IMR-90 (cell line): ENCODE results near the gene MSI1. TPM values are rescaled to one million over a fixed set of nuclear protein-coding genes. Genes with fewer than 3 reads are reported as not detected.

Source experiments
- ATAC-seq: fragments of 200-7000 bp; cut with Tn5 transposase; 2 replicates; pipeline ENCODE4 v1.9.1; 2020; ENCODE audit warnings: low read depth, mild to moderate bottlenecking, moderate library complexity
- BruUV-seq: library from RNA; stranded (reverse); fragments of 400-500 nt; replicated peaks from 2 replicates; lab custom pipeline; 2021; lab: Mats Ljungman, UMichigan
- CTCF ChIA-PET: fragments of 300-600 bp; formaldehyde crosslinking; extraction: SDS; loops from one replicate; lab custom pipeline; 2021; ENCODE audit warnings: antibody characterized with exemption; lab: Yijun Ruan, JAX
- POLR2A ChIA-PET: fragments of 300-600 bp; sonication (Branson Sonifier 250); formaldehyde crosslinking; loops from one replicate; lab custom pipeline; 2022; ENCODE audit warnings: antibody characterized with exemption; ENCODE audit not compliant: unreplicated experiment; lab: Charles Lee
- DNase-seq: peaks from one replicate; pipeline ENCODE4 v3.0.0; 2013
- H2AFZ ChIP-seq: replicated peaks from 2 replicates; pipeline ENCODE3; 2013; ENCODE audit warnings: low read length, mild to moderate bottlenecking; ENCODE audit not compliant: poor library complexity
- H2AK5ac ChIP-seq: 2 replicates; pipeline ENCODE4 v1.6.1; 2013; ENCODE audit warnings: low read depth, low read length, inconsistent platforms
- H2AK9ac ChIP-seq: replicated peaks from 2 replicates; pipeline ENCODE3; 2013; ENCODE audit warnings: mild to moderate bottlenecking, low read depth, low read length, moderate library complexity; ENCODE audit not compliant: poor library complexity
- H2BK120ac ChIP-seq: 2 replicates; pipeline ENCODE4 v1.6.1; 2013; ENCODE audit warnings: low read depth, low read length, inconsistent platforms
- H2BK15ac ChIP-seq: 3 replicates; pipeline ENCODE4 v1.6.1; 2013; ENCODE audit warnings: low read depth, low read length, inconsistent platforms
- H2BK20ac ChIP-seq: 2 replicates; pipeline ENCODE4 v1.6.1; 2013; ENCODE audit warnings: low read depth, mild to moderate bottlenecking, inconsistent platforms, low read length, moderate library complexity
- H2BK5ac ChIP-seq: 2 replicates; pipeline ENCODE4 v1.6.1; 2013; ENCODE audit warnings: mild to moderate bottlenecking, low read depth, low read length, inconsistent platforms; ENCODE audit not compliant: poor library complexity, severe bottlenecking
- H3K14ac ChIP-seq: replicated peaks from 2 replicates; pipeline ENCODE4 v1.6.1; 2013; ENCODE audit warnings: low read depth, low read length, inconsistent platforms
- H3K18ac ChIP-seq: 2 replicates; pipeline ENCODE4 v1.6.1; 2013; ENCODE audit warnings: low read depth, low read length, control low read depth
- H3K23ac ChIP-seq: 2 replicates; pipeline ENCODE4 v1.6.1; 2013; ENCODE audit warnings: low read depth, low read length, inconsistent platforms
- H3K27ac ChIP-seq: 2 replicates; pipeline ENCODE4 v1.5.1; 2013; ENCODE audit warnings: mild to moderate bottlenecking, control low read depth, low read length; ENCODE audit not compliant: insufficient read depth
- H3K27me3 ChIP-seq: 2 replicates; pipeline ENCODE4 v1.6.1; 2013; ENCODE audit warnings: low read length; ENCODE audit not compliant: control insufficient read depth, insufficient read depth
- H3K36me3 ChIP-seq: 2 replicates; pipeline ENCODE4 v1.6.1; 2013; ENCODE audit warnings: low read length, mixed read lengths; ENCODE audit not compliant: control insufficient read depth, insufficient read depth
- H3K4ac ChIP-seq: 2 replicates; pipeline ENCODE4 v1.6.1; 2013; ENCODE audit warnings: low read depth, low read length, inconsistent platforms
- H3K4me1 ChIP-seq: 2 replicates; pipeline ENCODE4 v1.6.1; 2013; ENCODE audit warnings: low read length, mixed read lengths; ENCODE audit not compliant: control insufficient read depth, insufficient read depth
- H3K4me2 ChIP-seq: 2 replicates; pipeline ENCODE4 v1.6.1; 2013; ENCODE audit warnings: low read depth, mild to moderate bottlenecking, control low read depth, low read length, moderate library complexity
- H3K4me3 ChIP-seq: 2 replicates; pipeline ENCODE4 v1.5.1; 2013; ENCODE audit warnings: low read depth, mild to moderate bottlenecking, control low read depth, low read length, moderate library complexity; ENCODE audit not compliant: insufficient read depth
- H3K56ac ChIP-seq: 2 replicates; pipeline ENCODE4 v1.6.1; 2013; ENCODE audit warnings: low read length, inconsistent platforms; ENCODE audit not compliant: insufficient read depth; ENCODE audit errors: extremely low read depth
- H3K79me1 ChIP-seq, 2 experiments: 2 replicates each; pipeline ENCODE4 v1.6.1; 2013; ENCODE audit warnings: low read length in 2 of 2, inconsistent platforms in 1 of 2, low read depth in 1 of 2
- H3K9ac ChIP-seq: 2 replicates; pipeline ENCODE4 v1.6.1; 2013; ENCODE audit warnings: low read depth, low read length, control low read depth
- H3K9me1 ChIP-seq: 2 replicates; pipeline ENCODE4 v1.6.1; 2013; ENCODE audit warnings: low read length, inconsistent platforms; ENCODE audit not compliant: insufficient read depth
- H3K9me3 ChIP-seq: 2 replicates; pipeline ENCODE4 v1.6.1; 2013; ENCODE audit warnings: low read length; ENCODE audit not compliant: control insufficient read depth, insufficient read depth
- H4K20me1 ChIP-seq: 2 replicates; pipeline ENCODE4 v1.6.1; 2013; ENCODE audit warnings: low read length, inconsistent platforms; ENCODE audit not compliant: insufficient read depth
- H4K5ac ChIP-seq: 2 replicates; pipeline ENCODE4 v1.6.1; 2013; ENCODE audit warnings: mild to moderate bottlenecking, low read depth, low read length, control low read depth
- H4K8ac ChIP-seq, 2 experiments: 2 replicates each; pipeline ENCODE4 v1.6.1; 2013; ENCODE audit warnings: low read depth in 2 of 2, low read length in 2 of 2, control low read depth in 1 of 2, inconsistent platforms in 1 of 2
- H4K91ac ChIP-seq: 2 replicates; pipeline ENCODE4 v1.6.1; 2013; ENCODE audit warnings: low read depth, low read length, inconsistent platforms; ENCODE audit not compliant: insufficient read depth
- BHLHE40 ChIP-seq: fragments of 150-350 bp; IDR thresholded peaks from 2 replicates; pipeline ENCODE4 v1.6.1; 2016; ENCODE audit warnings: mild to moderate bottlenecking, low read depth, low read length
- CEBPB ChIP-seq: IDR thresholded peaks from 2 replicates; pipeline ENCODE4 v1.6.1; 2012; ENCODE audit warnings: low read depth, low read length, improper control_type of control experiment
- CHD1 ChIP-seq: IDR thresholded peaks from 2 replicates; pipeline ENCODE4 v1.6.1; 2012; ENCODE audit warnings: low read depth, low read length, improper control_type of control experiment
- FOS ChIP-seq: fragments of 150-350 bp; IDR thresholded peaks from 2 replicates; pipeline ENCODE4 v1.6.1; 2016; ENCODE audit warnings: low read depth, low read length
- MAFK ChIP-seq: IDR thresholded peaks from 2 replicates; pipeline ENCODE4 v1.6.1; 2012; ENCODE audit warnings: low read depth, low read length, improper control_type of control experiment
- MAZ ChIP-seq: IDR thresholded peaks from 2 replicates; pipeline ENCODE4 v1.6.1; 2012; ENCODE audit warnings: low read depth, mild to moderate bottlenecking, low read length, improper control_type of control experiment, moderate library complexity, borderline replicate concordance
- MXI1 ChIP-seq: IDR thresholded peaks from 2 replicates; pipeline ENCODE4 v1.6.1; 2012; ENCODE audit warnings: low read depth, mild to moderate bottlenecking, low read length, moderate library complexity, borderline replicate concordance
- NFE2L2 ChIP-seq: fragments of 150-350 bp; IDR thresholded peaks from 2 replicates; pipeline ENCODE4 v1.6.1; 2016; ENCODE audit warnings: low read depth, mild to moderate bottlenecking, low read length
- POLR2A ChIP-seq: IDR thresholded peaks from 2 replicates; pipeline ENCODE4 v1.6.1; 2012; ENCODE audit warnings: mild to moderate bottlenecking, low read depth, low read length
- RAD21 ChIP-seq: IDR thresholded peaks from 2 replicates; pipeline ENCODE4 v1.6.1; 2012; ENCODE audit warnings: low read length, improper control_type of control experiment
- RCOR1 ChIP-seq: IDR thresholded peaks from 2 replicates; pipeline ENCODE4 v1.6.1; 2012; ENCODE audit warnings: mild to moderate bottlenecking, low read length, improper control_type of control experiment; ENCODE audit not compliant: insufficient replicate concordance
- RFX5 ChIP-seq: IDR thresholded peaks from 2 replicates; pipeline ENCODE4 v1.8.0; 2012; ENCODE audit warnings: low read depth, mild to moderate bottlenecking, low read length, moderate library complexity
- SMC3 ChIP-seq: fragments of 150-350 bp; IDR thresholded peaks from 2 replicates; pipeline ENCODE4 v1.6.1; 2016; ENCODE audit warnings: low read depth, mild to moderate bottlenecking, antibody characterized with exemption, low read length, moderate library complexity
- USF2 ChIP-seq: fragments of 150-350 bp; IDR thresholded peaks from 2 replicates; pipeline ENCODE4 v1.6.1; 2017; ENCODE audit warnings: mild to moderate bottlenecking, antibody characterized with exemption, low read length, low read depth
- WGBS, 2 experiments: methylation state at CpG; one replicate each; pipeline versions ENCODE4 v1.1.5 to v1.1.7; 2013; ENCODE audit warnings: missing lambda C conversion rate in 2 of 2; ENCODE audit not compliant: insufficient read length in 1 of 2; ENCODE audit errors: extremely low coverage in 2 of 2; 5-methylcytosine and 5-hydroxymethylcytosine counted together
- dilution Hi-C: fragments of 300-500 bp; cut with HindIII; formaldehyde crosslinking; loops from one replicate; pipeline ENCODE4 v1.14.3; 2018; ENCODE audit warnings: low sequenced_read_pairs; ENCODE audit not compliant: unreplicated experiment
- in situ Hi-C: fragments of 300-500 bp; cut with MboI; formaldehyde crosslinking; loops from 3 replicates; pipeline ENCODE4 v1.14.3; 2019; ENCODE audit warnings: low sequenced_read_pairs, inconsistent platforms, mixed read lengths
- intact Hi-C: fragments of 100-400 bp; cut with micrococcal nuclease; formaldehyde crosslinking; loops from 2 replicates; pipeline ENCODE4 v1.10.0; 2022
- polyA plus RNA-seq, 3 experiments: library from polyadenylated mRNA; depleted of rRNA; stranded (reverse); fragments of >200 nt; gene quantifications; 2 replicates each; pipeline ENCODE4 v1.2.3, GENCODE V29; 2012; ENCODE audit warnings: low replicate concordance in 1 of 3
- total RNA-seq: library from RNA; depleted of rRNA; stranded (reverse); fragments of >200 nt; gene quantifications from 2 replicates; pipeline ENCODE4 v1.2.3, GENCODE V29; 2012
- TF ChIP-seq, protein P1 (sequence below): fragments of 150-350 bp; IDR thresholded peaks from 2 replicates; pipeline ENCODE4 v1.6.1; 2016; ENCODE audit warnings: low read depth, mild to moderate bottlenecking, low read length, moderate library complexity, borderline replicate concordance
- TF ChIP-seq, protein P2 (sequence below): conservative IDR thresholded peaks from 2 replicates; pipeline ENCODE4 v1.5.1; 2012; ENCODE audit warnings: mild to moderate bottlenecking, low read depth, low read length, improper control_type of control experiment

Gene MSI1
- total and polyA plus RNA-seq, 2 of the 4 experiments (the other 2 are of a cell fraction), result not detected

- DNase-seq (no peak), ATAC-seq (no peak)
- H3K4me3 ChIP-seq, result no peak overlapping the region
- H2BK120ac ChIP-seq, result no peak overlapping the region
- no peak overlapping the region for H4K8ac ChIP-seq
- no peaks in the 10 kb centered on the region for H3K36me3 ChIP-seq
- no peak overlapping the region for H3K23ac ChIP-seq
- H2AFZ ChIP-seq, result no peak overlapping the region
- H3K4ac ChIP-seq, result no peak overlapping the region
- no peaks in the 10 kb centered on the region for H4K20me1 ChIP-seq
- no peak overlapping the region for H3K14ac ChIP-seq
- no peak overlapping the region for H2AK9ac ChIP-seq
- 89% methylated on average over 2 of the region's 7 CpGs; no CpG with 5 or more reads in 1 of the 2 experiments for WGBS, 2 experiments
- H3K56ac ChIP-seq, result no peak overlapping the region
- H2AK5ac ChIP-seq, result no peak overlapping the region
- ChIA-PET POLR2A (no interaction called here), CTCF (no interaction called here)
- TF ChIP-seq MXI1, result no peak
- TF ChIP-seq POLR2A, result no peak
- TF ChIP-seq MAFK, result no peak
- no peak for TF ChIP-seq MAZ
- no peak for TF ChIP-seq FOS
- TF ChIP-seq SMC3, result no peak
- TF ChIP-seq RAD21, result no peak
- no peak for TF ChIP-seq NFE2L2
- TF ChIP-seq USF2, result no peak
- TF ChIP-seq BHLHE40, result no peak
- TF ChIP-seq RFX5, result no peak
- no peak for TF ChIP-seq RCOR1
- TF ChIP-seq, protein P1, sequence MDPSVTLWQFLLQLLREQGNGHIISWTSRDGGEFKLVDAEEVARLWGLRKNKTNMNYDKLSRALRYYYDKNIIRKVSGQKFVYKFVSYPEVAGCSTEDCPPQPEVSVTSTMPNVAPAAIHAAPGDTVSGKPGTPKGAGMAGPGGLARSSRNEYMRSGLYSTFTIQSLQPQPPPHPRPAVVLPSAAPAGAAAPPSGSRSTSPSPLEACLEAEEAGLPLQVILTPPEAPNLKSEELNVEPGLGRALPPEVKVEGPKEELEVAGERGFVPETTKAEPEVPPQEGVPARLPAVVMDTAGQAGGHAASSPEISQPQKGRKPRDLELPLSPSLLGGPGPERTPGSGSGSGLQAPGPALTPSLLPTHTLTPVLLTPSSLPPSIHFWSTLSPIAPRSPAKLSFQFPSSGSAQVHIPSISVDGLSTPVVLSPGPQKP, result no peak
- TF ChIP-seq, protein P2, sequence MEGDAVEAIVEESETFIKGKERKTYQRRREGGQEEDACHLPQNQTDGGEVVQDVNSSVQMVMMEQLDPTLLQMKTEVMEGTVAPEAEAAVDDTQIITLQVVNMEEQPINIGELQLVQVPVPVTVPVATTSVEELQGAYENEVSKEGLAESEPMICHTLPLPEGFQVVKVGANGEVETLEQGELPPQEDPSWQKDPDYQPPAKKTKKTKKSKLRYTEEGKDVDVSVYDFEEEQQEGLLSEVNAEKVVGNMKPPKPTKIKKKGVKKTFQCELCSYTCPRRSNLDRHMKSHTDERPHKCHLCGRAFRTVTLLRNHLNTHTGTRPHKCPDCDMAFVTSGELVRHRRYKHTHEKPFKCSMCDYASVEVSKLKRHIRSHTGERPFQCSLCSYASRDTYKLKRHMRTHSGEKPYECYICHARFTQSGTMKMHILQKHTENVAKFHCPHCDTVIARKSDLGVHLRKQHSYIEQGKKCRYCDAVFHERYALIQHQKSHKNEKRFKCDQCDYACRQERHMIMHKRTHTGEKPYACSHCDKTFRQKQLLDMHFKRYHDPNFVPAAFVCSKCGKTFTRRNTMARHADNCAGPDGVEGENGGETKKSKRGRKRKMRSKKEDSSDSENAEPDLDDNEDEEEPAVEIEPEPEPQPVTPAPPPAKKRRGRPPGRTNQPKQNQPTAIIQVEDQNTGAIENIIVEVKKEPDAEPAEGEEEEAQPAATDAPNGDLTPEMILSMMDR, result no peak
- TF ChIP-seq CEBPB, result no peak
- no peak for TF ChIP-seq CHD1
- no peak overlapping the region for H3K18ac ChIP-seq
- H2BK5ac ChIP-seq, result no peak overlapping the region
- no peak overlapping the region for H3K9ac ChIP-seq
- no peak overlapping the region for H2BK20ac ChIP-seq
- H3K9me3 ChIP-seq, result no peaks in the 10 kb centered on the region
- no TSS peak for BruUV-seq
- dilution Hi-C loops (no loop called here), intact Hi-C loops (no loop called here), in situ Hi-C loops (loop anchor here (25.0 kb wide), 1 partner anchor 91 kb away; the partner anchor contains the start of genes COX6A1, GATC and TRIAP1)
- H3K4me1 ChIP-seq, result no peaks in the 10 kb centered on the region
- H3K9me1 ChIP-seq, result no peaks in the 10 kb centered on the region
- peaks cover 37% of the 10 kb centered on the region for H3K27me3 ChIP-seq
- no peak overlapping the region for H3K27ac ChIP-seq
- no peak overlapping the region for H4K91ac ChIP-seq
- H4K5ac ChIP-seq, result no peak overlapping the region
- no peak overlapping the region for H2BK15ac ChIP-seq
- H3K79me1 ChIP-seq, result no peaks in the 10 kb centered on the region
- no peak overlapping the region for H3K4me2 ChIP-seq
Observed at GRCh38 chr12:120346681-120347080, 22.3 kb downstream of the MSI1 start.
